ENCODE results near the gene SRSF6.
"Not testable (repeated sequence)": the region's sequence is repeated elsewhere in the genome, so short reads cannot be mapped to it uniquely, and the experiment has no call there.

SRSF6 gene

DNA sequence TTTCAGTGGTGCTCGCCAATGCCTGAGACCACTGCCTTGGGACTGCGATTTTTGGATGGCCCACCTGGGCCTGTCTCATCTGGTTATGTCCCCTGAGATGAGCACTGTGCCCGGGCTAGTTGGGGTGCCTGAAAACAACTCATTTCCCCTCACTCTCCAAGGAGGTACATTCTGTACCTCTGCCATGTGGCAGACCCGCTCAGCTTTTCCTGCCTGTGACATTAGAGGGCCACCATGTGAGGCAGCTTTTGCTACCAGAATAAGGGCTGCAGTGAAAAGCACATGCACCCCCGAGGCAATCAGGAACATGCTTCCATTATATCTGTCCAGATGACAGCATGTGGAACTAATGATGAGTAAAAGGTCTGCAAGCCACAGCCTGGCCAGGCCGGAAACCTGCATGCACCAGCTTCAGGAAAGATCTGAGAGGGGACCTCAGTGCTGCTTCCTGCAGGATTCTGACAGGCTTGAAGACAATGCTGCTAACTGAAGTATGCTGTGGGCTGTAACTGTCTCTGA lies 11.3 kb upstream of the SRSF6 start:
- no peaks in the 10 kb centered on the region for H3K9me3 ChIP-seq (replicated peaks in 1 of 11)
- peaks cover 15 to 50% (median 36%) of the 10 kb centered on the region in 10 experiments for H3K4me1 ChIP-seq
- H3K4me2 ChIP-seq: peak overlapping the region; percentile 33 to 73 (median 58)
- no peak for TF ChIP-seq Cebpa-rat (IDR thresholded peaks at IDR 0.05)
- H3K27ac ChIP-seq: 0 out of 22 replicates have a peak overlapping the region, but pooled peaks of 1 of the 11 experiments have one; percentile 0
- no peak overlapping the region for H3K4me3 ChIP-seq
- H4K20me1 ChIP-seq: no peaks in the 10 kb centered on the region
- H3K9ac ChIP-seq: no peak overlapping the region; a peak in 1 of 22 replicates
- H3K36me3 ChIP-seq: no peaks in the 10 kb centered on the region
- no peaks in the 10 kb centered on the region for H3K27me3 ChIP-seq

DNA sequence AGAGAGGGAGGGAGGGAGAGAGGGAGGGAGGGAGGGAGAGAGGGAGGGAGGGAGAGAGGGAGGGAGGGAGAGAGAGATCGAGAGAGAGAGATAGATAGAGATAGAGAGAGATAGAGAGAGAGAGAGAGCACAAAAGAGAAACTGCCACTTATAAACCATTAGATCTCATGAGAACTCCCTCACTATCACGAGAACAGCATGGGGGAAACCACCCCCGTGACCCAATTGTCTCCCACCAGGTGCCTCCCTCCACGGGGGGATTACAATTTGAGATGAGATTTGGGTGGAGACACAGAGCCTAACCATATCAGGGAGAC lies 9.3 kb upstream of the SRSF6 start:
- H3K27me3 ChIP-seq; H3K36me3 ChIP-seq; H3K4me3 ChIP-seq; H4K20me1 ChIP-seq; H3K27ac ChIP-seq; H3K9me3 ChIP-seq (replicated peaks in 1 of 11): not testable (repeated sequence)
- H3K9ac ChIP-seq: peak overlapping the region in 2 of 11 experiments; percentile 10 to 14; a peak in 1 of 22 replicates
- H3K4me2 ChIP-seq: peak overlapping the region in 4 of 11 experiments; percentile 22 to 52 (median 36); a peak in 7 of 22 replicates
- H3K4me1 ChIP-seq: peaks cover 15 to 55% (median 38%) of the 10 kb centered on the region in 10 experiments

DNA sequence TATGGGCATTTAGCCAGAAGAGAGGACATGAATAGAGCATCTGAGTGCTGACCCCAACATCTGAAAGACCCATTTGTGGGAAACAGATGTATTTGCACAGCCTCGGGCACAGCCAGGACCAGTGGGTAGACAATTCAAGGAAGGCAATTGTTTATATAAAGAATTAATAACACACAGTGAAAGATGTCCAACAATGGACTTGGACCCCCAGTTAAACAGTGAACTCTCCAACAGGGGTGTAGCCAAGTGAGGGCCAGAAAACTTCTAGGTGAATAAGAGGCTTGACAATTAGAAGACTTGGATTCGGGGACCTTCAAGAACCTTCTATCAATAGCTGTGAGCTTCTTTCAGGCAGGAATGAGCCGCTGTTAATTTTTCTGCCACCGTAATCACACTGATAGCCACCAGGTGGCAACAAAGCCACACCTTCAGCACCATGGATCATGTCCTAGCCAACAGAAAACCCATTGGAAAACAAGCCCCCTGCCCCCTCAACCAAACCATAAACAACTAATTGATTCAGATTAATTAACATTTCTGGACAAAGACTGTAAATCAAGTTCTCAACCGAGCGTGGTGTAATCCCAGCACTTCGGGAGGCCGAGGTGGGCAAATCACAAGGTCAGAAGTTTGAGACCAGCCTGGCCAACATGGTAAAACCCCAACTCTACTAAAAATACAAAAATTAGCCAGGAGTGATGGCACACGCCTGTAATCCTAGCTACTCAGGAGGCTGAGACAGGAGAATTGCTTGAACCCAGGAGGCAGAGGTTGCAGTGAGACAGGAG lies 8.8 kb upstream of the SRSF6 start:
- peaks cover 15 to 55% (median 38%) of the 10 kb centered on the region in 10 experiments for H3K4me1 ChIP-seq
- H3K27me3 ChIP-seq: no peaks in the 10 kb centered on the region
- no peaks in the 10 kb centered on the region for H3K9me3 ChIP-seq (replicated peaks in 1 of 11)
- H3K27ac ChIP-seq: no peak overlapping the region
- H4K20me1 ChIP-seq: no peaks in the 10 kb centered on the region
- peak overlapping the region in 4 of 11 experiments; percentile 22 to 85 (median 66); a peak in 8 of 22 replicates for H3K4me2 ChIP-seq
- no peak overlapping the region for H3K4me3 ChIP-seq
- H3K9ac ChIP-seq: peak overlapping the region in 2 of 11 experiments; percentile 10 to 14; a peak in 1 of 22 replicates
- TF ChIP-seq Cebpa-rat (IDR thresholded peaks at IDR 0.05): no peak
- H3K36me3 ChIP-seq: no peaks in the 10 kb centered on the region

DNA sequence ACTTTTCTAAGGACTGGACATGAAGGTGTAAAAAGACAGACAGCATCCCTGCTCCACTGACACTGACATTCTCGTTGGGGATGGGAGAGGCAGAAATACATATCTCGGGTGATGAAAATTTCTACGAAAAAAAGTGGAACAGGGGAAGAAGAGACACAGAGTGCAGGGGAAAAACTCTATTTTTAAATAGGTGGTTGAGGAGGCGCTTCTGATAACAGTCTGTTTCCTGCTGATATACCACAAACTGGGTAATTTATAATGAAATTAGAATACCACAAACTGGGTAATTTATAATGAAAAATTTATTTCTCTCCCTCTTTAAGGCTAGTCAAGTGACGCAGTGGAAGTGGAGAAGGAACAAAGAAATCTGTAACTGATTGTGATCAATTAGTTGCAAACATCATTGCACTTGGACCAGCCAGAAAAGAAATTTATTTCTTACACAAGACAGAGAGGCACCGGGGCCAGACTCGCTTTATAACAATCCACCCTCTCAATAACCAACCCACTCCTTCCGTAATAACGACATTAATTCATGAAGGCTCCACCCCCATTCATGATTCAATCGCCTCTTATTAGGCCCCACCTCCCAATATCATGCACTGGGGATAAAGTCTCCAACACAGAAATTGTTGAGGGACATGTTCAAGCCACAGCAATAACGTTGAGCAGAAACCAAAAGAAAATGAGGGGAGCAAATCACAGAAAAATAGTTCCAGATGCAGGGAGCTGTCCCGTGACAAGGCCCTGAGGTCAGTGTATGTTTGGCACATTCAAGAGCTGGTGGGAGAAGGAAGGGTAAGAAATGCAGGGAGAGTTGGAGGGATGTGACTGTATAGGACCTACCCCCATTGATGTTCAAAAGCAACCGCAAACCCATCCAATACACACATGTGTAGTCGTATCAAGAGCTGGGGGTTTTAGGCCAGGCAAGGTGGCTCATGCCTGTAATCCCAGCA lies 6.6 kb upstream of the SRSF6 start:
- no peaks in the 10 kb centered on the region for H4K20me1 ChIP-seq
- H3K9me3 ChIP-seq (replicated peaks in 1 of 11): peaks cover 0 to 5% (median 0%) of the 10 kb centered on the region in 11 experiments; a peak in 3 of 22 replicates
- no peak for TF ChIP-seq Cebpa-rat (IDR thresholded peaks at IDR 0.05)
- no peaks in the 10 kb centered on the region for H3K27me3 ChIP-seq
- H3K36me3 ChIP-seq: no peaks in the 10 kb centered on the region
- peak overlapping the region in 10 of 11 experiments; percentile 0 to 85 (median 66); a peak in 18 of 22 replicates for H3K4me2 ChIP-seq
- peaks cover 14 to 51% (median 35%) of the 10 kb centered on the region in 10 experiments for H3K4me1 ChIP-seq
- H3K4me3 ChIP-seq: no peak overlapping the region
- H3K27ac ChIP-seq: peak overlapping the region in 1 of 11 experiments; percentile 35; a peak in 2 of 22 replicates
- peak overlapping the region in 4 of 11 experiments; percentile 12 to 46 (median 19); a peak in 4 of 22 replicates for H3K9ac ChIP-seq

DNA sequence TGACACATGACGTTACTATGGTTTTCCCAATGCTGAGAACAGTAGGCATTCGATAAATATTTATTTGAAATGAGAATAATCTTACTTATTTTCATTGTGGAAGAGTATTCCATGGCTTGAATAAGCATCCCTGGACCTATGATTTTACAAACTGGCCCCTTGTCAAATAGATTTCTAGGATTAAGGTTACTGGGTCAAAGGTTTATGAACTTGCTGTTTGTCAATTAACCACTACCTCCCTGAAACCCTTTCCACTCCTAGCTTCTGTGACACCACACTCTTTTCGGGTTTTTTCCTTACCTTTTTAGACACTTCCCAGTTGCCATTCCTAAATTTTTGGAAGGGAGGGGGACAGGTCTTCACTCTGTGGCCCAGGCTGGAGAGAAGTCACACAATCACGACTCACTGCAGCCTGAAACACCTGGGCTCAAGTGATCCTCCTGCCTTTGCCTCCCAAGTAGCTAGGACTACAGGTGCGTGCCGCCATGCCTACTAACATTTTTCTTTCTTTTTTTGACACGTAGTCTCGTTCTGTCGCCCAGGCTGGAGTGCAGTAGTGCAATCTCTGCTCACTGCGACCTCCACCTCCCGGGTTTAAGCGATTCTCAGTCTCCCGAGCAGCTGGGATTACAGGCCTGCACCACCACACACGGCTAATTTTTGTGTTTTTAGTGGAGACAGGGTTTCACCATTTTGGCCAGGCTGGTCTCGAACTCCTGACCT lies 5.1 kb upstream of the SRSF6 start:
- Histone ChIP-seq H3K36me3 (no peaks in the 10 kb centered on the region), H3K4me2 (no peak overlapping the region), H3K4me1 (peaks cover 13 to 45% (median 30%) of the 10 kb centered on the region in 10 experiments), H3K9ac (no peak overlapping the region), H3K27ac (no peak overlapping the region), H4K20me1 (no peaks in the 10 kb centered on the region), H3K9me3 (replicated peaks in 1 of 11) (peaks cover 0 to 7% (median 0%) of the 10 kb centered on the region in 11 experiments; a peak in 3 of 22 replicates), H3K4me3 (no peak overlapping the region), H3K27me3 (no peaks in the 10 kb centered on the region)
- TF ChIP-seq Cebpa-rat (IDR thresholded peaks at IDR 0.05): no peak

DNA sequence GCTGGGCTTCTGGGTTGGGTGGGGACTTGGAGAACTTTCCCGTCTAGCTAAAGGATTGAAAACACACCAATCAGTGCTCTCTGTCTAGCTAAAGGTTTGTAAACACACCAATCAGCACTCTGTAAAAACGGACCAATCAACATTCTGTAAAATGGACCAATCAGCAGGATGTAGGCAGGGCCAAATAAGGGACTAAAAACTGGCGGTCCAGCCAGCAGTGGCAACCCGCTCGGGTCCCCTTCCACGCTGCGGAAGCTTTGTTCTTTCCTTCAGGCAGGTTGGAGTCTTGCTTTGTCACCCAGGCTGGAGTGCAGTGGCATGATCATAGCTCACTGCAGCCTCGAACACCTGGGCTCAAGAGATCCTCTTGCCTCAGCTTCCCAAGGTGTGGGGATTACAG lies 1.4 kb upstream of the SRSF6 start:
- peak overlapping the region; percentile 76 to 99 (median 91) for H3K4me2 ChIP-seq
- H3K27me3 ChIP-seq; H3K9me3 ChIP-seq (replicated peaks in 1 of 11); H3K27ac ChIP-seq: not testable (repeated sequence)
- H3K4me1 ChIP-seq: peaks cover 18 to 34% (median 32%) of the 10 kb centered on the region in 10 experiments
- peaks cover 25 to 33% (median 30%) of the 10 kb centered on the region in 11 experiments; a peak in 21 of 22 replicates for H4K20me1 ChIP-seq
- peaks cover 24 to 26% (median 25%) of the 10 kb centered on the region in 11 experiments for H3K36me3 ChIP-seq
- peak overlapping the region in 9 of 11 experiments; percentile 100; a peak in 12 of 22 replicates for H3K9ac ChIP-seq
- peak overlapping the region; percentile 79 to 96 (median 95); a peak in 11 of 20 replicates for H3K4me3 ChIP-seq

DNA sequence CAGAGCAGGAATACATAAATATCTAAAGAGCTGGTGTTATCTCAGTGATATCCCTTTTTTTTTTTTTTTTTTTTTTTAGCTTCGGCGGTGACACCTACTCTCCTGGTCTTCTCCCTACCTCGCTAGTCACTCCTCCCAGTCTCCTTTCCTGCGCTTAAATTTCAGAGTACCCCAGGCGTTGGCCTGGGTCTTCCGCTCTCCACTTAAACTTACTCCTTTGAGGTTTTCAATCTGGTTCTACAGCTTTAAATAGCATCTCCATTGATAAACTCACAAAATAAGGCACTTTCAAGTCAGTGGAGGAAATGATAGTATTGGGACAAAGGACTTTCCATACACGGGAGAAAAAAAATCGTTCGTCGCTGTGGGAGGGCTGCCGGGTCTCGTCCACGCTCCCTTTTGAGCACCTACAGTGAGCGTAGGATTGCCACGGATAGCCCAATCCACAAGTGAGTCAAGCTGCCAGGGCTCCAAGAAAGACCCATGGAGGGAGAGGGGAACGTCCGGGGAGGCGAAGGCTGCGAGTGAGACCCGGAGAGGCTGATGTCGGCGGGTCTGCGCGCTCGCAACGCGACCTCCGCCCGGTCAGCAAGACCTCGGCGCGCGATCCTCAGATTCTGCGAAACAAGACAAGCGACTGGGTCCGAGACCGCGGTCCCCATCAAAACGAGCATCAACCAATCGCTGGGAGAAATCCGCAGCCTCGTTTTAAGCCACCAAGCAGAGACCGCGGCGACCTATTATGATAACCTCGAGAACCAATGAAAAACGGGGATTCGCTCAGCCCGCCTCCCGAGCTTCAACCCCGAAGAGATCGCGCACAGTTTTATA lies 672 bp upstream of the SRSF6 start:
- peak overlapping the region; percentile 79 to 96 (median 95) for H3K4me3 ChIP-seq
- H4K20me1 ChIP-seq: peaks cover 32 to 41% (median 37%) of the 10 kb centered on the region in 11 experiments; a peak in 21 of 22 replicates
- peak overlapping the region; percentile 76 to 99 (median 91) for H3K4me2 ChIP-seq
- peak overlapping the region; percentile 100 for H3K27ac ChIP-seq
- peaks cover 22 to 36% (median 27%) of the 10 kb centered on the region in 10 experiments for H3K4me1 ChIP-seq
- H3K9me3 ChIP-seq (replicated peaks in 1 of 11): peaks cover 0 to 7% (median 0%) of the 10 kb centered on the region in 11 experiments; a peak in 3 of 22 replicates
- peaks cover 32 to 33% (median 32%) of the 10 kb centered on the region in 11 experiments for H3K36me3 ChIP-seq
- no peak for TF ChIP-seq Cebpa-rat (IDR thresholded peaks at IDR 0.05)
- H3K9ac ChIP-seq: peak overlapping the region; percentile 100
- H3K27me3 ChIP-seq: no peaks in the 10 kb centered on the region

All from BLaER1 treated with 17β-estradiol and CSF1 and Interleukin-3, amounts not matched to agents 10 nM and 100 nM (cell line).